HG03064 (cell line): ENCODE measurements around the gene ATP2C2.
"Not testable (repeated sequence)": the region's sequence is repeated elsewhere in the genome, so short reads cannot be mapped to it uniquely, and the experiment has no call there.

ENCODE experiments used
- ATAC-seq: cut with Tn5 transposase; IDR thresholded peaks from one replicate; pipeline ENCODE4 v1.9.1; 2021; ENCODE audit warnings: low read depth; ENCODE audit not compliant: unreplicated experiment

Gene ATP2C2

GRCh38 chr16:84414789-84415326 is 46.5 kb downstream of the ATP2C2 start:
- no peak for ATAC-seq

DNA sequence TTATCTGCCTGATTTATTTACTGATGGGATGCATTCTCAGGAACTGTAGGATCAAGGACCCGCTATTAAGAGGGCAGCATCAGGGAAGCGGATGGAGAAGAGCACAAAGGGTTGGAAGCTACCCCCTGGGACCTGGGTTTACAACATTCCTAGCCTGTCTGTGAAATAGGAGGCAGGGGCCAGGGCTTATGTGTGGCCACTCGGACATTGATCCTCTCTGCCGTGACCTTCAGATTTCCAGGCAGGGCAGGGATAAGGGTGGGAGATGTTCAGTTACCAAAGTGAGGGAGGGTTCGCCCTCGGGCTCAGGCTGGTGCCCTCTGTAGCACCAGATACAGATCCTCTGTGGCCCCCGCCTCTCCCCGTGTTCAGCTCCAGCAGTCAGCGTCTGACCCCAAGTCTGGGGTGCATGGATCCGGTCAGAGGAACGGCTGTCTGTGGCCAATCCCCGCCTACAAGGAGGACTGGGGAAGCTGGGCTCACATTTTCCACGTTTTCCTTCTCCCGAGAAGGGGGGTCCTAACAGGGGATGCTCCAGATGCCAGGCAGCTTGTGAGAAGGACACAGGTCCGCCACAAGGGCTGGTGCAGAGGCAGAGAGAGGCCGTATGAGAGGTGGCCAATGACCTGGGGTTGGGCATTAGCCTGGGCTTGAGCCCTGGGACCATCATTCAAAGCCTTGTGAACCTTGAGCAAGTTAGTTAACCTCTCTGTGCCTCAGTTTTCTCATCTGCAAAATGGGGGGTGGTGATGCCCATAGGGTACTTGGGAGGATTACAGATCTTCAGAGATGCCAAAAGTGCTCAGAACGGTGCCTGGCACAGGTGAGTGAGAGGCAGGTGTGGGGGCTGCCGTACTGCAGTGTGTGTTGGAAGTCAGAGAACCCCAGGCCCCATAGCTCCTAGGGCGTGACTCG is 48.3 kb downstream of the ATP2C2 start:
- no peak for ATAC-seq

DNA sequence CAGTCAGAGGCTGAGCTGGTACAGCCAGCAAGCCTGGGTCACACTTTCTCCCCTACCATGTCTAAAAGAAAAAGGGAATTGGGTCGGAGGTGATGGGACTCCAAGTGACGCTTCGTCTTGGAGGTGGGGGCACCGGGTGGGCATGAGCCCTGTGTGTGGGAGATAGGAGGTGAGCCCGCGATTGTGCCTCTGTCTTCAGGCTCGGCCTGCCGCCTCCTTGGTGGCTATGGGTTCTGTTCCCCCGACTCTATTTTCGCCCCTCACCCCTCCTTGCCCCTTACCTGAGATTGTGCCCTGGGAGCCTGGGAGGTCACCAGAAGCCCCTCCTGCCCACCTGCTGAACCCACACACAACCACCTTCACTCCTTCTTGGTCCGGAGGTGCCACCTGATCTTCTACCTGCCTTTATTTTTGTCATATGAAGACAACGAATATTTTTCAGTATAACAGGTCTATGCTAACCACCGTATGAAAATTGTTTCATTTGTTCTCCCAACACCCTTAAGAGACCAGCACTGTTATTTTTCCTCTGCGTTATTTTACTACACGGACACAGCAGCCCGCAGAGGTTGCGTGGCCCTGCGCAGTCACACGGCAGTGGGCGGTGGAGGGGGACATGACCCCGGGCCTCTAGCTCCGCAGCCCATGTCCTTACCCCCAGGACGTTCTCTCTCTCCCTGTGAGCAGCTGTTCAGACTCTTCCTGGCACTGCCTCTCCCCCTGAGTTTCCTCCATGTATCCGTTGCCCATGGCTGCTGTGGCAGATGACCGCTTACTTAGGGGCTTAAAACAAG is 49.9 kb downstream of the ATP2C2 start:
- no peak for ATAC-seq

DNA sequence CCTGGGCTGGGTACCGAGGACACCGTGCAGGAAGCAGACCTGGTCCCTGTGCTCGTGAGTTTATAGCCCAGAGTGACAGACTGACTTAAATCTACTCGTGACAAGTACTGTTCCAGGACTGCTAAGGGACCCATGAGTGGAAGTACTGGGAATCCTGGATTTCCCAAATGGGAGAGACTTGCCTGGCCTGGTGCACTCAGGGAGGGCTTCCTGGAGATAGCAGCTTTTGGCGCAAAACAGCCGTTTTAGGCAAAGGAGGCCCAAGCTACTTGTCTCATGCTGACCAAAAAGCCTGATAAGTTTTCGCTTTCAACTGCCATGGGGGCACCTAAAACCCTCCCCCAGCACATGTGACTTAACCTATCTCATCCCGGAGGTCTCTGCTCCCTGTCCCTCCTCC is 51.4 kb downstream of the ATP2C2 start:
- ATAC-seq, result no peak

- not testable (repeated sequence) for ATAC-seq
Observed at GRCh38 chr16:84420556-84420955, 52.2 kb downstream of the ATP2C2 start.

GRCh38 chr16:84421081-84421937 is 53.0 kb downstream of the ATP2C2 start:
- no peak for ATAC-seq

- ATAC-seq, result no peak
Observed at GRCh38 chr16:84421938-84422220, 53.5 kb downstream of the ATP2C2 start.

DNA sequence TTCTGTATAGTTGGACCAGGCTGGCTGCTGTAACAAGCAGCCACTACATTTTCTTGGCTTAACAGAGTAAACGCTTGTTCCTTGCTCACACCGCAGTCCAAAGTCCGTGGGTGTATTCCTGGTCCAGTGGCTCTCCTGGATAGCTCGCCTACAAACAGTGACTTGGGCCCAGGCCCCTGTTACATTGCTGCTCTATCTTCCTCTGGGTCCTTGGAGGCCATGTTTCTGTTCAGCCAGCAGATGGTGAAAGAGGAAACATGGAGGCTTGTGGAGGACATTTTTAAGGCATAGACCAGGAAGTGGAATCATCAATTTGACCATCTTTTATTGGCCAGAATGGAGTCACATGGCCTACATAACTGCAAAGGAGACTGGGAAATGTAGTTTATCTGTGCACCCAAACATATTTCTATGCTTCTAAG is 55.1 kb downstream of the ATP2C2 start:
- no peak for ATAC-seq

DNA sequence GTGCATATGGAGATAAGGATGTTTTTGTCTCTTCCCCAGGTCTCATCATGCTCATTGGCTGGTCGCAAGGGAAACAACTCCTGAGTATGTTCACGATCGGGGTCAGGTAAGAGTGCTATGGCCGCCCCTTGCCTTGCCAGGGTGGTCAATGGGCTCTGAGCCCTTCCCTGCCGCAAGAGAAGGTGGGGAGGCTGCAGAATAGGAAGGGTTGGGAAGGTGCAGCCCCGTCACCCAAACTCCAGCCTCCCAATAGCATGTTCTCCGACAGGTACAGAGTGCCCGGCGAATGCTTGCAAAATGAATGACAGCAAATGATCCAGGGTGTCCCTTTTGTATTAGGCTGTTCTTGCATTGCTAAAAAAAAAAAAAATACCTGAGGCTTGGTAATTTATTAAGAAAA is 57.4 kb downstream of the ATP2C2 start:
- no peak for ATAC-seq

GRCh38 chr16:84426804-84427203 is 58.5 kb downstream of the ATP2C2 start:
- ATAC-seq, result no peak

DNA sequence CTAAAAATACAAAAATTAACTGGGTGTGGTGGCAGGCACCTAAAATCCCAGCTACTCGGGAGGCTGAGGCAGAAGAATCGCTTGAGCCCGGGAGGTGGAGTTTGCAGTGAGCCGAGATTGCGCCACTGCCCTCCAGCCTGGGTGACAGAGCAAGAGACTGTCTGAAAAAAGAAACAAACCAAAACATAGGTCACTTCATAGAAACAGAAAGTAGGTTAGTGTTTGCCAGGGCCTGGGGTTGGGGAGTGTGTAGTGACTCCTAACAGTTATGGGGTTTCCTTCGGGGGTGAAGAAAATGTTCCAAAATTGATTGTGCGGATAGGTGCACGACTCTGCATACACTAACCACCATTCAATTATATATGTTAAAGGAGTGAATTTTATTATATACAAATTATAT is 59.2 kb downstream of the ATP2C2 start:
- ATAC-seq, result no peak

GRCh38 chr16:84430860-84431259 is 62.5 kb downstream of the ATP2C2 start:
- ATAC-seq, result no peak

DNA sequence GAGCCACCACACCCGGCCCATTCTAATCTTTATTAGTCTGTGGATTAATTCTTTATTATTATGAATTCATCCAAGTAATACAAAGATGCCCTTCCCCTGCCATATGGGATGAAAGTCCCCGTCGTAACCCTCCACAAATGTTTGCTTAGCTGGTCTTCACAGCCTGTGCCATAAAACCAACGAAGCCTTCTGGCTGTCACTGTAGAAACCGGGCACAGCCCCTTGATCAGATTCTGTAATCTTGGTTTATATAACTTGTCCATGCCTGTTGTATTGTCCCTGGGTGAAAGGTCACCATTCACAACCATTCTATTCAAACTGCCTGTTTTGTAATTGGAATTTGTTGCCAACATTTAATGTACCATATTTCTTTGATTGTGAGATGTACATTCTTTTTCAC is 66.5 kb downstream of the ATP2C2 start:
- ATAC-seq, result no peak

DNA sequence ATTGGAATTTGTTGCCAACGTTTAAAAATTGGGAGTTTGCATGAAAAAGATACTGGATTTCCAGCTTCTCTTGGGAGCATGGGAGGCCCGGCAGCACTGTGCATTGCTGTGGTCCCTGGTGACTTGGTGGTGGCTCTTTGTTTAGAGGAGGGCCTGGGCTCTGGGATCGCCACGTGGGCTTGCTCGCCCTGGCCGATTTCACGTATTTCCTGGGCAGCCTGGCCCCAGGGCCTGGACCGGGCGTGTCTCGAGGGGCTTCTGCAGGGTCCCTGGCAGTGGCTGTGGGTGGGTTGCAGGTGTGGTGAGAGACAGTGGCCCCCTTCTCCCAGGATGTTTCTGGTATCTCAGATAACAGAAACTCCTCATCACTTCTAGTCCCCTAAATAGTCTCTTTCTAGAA is 67.9 kb downstream of the ATP2C2 start:
- no peak for ATAC-seq

- no peak for ATAC-seq
Observed at GRCh38 chr16:84438971-84439696, 70.8 kb downstream of the ATP2C2 start.

- no peak for ATAC-seq
Observed at GRCh38 chr16:84442416-84443145, 74.2 kb downstream of the ATP2C2 start.

- no peak for ATAC-seq
Observed at GRCh38 chr16:84443166-84443802, 74.9 kb downstream of the ATP2C2 start.

GRCh38 chr16:84444476-84444875 is 76.1 kb downstream of the ATP2C2 start:
- no peak for ATAC-seq

DNA sequence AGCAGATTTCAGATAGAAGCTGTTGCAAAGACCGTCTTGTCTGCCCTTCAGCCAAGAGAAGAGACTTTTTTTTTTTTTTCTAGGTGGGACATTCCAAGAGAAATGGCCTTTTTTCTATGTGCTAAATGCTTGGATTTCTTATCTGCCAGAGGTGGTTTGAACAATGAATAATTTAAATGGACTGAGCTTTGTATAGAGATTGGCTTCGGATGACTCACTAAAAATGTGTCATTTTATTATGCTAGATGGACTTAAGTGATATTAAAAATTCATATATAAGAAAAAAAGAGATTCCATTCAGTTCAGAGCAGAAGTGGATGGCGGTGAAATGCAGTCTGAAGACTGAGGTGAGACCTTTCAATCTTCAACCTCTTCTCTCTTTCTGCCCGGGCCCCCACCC is 77.7 kb downstream of the ATP2C2 start:
- no peak for ATAC-seq
